Loucy (cell line): Measurements from ENCODE around the gene B2M.

Experiments
- EZH2phosphoT487 ChIP-seq: fragments of 200-600 bp; IDR thresholded peaks from 2 replicates; pipeline ENCODE4 v1.6.1; 2018; ENCODE audit warnings: antibody characterized with exemption, mild to moderate bottlenecking, moderate library complexity, borderline replicate concordance
- TF ChIP-seq, protein P1 (sequence below): fragments of 200-600 bp; sonication (generic); conservative IDR thresholded peaks from 2 replicates; pipeline ENCODE4 v1.5.1; 2014; ENCODE audit warnings: mild to moderate bottlenecking, antibody characterized with exemption, low read length

DNA sequence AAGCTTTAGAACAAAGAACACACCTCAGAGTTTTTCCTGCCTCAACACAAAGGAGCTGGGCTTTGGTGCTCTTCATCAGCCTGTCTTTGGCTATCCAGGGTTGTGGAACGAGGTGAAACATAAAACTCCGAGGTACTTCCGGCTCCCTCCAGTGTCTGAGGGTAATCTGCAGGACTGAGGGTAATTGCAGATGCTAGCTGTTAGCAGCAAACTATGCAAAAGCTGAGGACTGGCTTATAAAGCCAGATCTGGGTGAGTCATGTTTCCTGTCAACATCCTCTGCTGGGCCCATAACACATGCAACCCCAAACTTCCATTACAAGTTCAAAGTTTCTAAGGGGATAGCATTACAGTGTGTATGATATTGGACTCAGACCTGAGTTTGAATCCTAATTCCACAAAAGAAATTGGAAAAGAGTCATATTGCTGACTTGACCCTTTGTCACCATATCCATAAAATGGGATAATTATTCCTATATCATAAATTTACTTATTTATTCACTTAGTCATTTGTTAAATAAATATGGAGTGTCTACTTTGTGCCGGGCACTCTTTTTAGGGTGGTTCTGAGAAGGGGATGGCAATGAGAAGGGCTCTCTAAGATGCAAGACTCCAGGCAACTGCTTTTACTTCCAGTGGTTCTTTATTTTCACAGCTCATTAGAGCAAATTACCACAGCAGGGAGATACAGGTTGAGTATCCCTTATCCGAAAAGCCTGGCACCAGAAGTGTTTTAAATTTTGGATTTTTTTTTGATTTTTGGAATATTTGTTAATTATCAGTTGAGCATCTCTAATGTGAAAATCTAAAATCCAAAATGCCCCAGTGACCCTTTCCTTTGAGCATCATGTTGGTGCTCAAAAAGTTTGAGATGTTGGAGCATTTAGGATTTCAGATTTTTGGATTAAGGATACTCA lies 15.5 kb downstream of the B2M start:
- TF ChIP-seq, protein P1, sequence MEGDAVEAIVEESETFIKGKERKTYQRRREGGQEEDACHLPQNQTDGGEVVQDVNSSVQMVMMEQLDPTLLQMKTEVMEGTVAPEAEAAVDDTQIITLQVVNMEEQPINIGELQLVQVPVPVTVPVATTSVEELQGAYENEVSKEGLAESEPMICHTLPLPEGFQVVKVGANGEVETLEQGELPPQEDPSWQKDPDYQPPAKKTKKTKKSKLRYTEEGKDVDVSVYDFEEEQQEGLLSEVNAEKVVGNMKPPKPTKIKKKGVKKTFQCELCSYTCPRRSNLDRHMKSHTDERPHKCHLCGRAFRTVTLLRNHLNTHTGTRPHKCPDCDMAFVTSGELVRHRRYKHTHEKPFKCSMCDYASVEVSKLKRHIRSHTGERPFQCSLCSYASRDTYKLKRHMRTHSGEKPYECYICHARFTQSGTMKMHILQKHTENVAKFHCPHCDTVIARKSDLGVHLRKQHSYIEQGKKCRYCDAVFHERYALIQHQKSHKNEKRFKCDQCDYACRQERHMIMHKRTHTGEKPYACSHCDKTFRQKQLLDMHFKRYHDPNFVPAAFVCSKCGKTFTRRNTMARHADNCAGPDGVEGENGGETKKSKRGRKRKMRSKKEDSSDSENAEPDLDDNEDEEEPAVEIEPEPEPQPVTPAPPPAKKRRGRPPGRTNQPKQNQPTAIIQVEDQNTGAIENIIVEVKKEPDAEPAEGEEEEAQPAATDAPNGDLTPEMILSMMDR, result no peak
- TF ChIP-seq EZH2phosphoT487, result no peak
